CD4-positive, alpha-beta T cell treated with Interleukin-12 subunit alpha and Interleukin-12 subunit beta, for 1 hour (primary cell): Measurements from ENCODE around the gene UGT1A7.

Experiments used
- DNase-seq: peaks from one replicate; pipeline ENCODE4 v3.0.0-alpha.2; 2020

UGT1A7 gene

DNA sequence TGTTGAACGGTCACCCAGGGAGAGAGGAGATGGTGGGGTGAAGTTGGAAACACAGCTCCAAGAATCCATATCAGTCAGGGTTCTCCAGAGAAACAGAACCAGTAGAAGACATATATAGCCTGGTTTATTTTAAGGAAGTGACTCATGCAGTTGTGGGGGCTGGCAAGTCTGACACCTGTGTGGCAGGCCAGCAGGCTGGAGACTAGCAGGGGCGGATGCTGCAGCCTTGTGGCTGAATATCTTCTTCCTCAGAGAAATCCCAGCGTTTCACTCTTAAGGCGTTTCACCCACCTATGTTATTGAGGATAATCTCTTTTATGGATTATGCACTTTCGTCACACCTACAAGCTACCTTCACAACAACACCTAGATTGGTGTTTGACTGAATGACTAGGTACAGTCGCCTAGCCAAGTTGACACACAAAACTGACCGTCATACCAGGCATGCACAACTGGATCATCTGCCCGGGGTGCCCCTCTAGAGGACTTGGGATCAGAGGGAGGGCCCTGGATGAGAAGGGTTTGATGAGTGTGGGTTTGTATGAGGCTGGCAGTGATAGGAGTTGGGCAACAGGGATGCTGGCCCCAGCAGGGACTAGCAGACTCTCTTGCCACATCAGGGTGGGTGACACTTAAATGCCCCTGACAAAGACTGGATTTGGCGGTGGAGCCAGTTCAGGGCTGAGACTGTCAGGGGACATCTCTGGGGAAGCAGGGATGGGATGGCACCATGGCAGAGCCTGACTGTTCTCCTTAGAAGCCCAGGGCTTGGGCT is 119.8 kb downstream of the UGT1A7 start:
- DNase-seq: no peak

DNA sequence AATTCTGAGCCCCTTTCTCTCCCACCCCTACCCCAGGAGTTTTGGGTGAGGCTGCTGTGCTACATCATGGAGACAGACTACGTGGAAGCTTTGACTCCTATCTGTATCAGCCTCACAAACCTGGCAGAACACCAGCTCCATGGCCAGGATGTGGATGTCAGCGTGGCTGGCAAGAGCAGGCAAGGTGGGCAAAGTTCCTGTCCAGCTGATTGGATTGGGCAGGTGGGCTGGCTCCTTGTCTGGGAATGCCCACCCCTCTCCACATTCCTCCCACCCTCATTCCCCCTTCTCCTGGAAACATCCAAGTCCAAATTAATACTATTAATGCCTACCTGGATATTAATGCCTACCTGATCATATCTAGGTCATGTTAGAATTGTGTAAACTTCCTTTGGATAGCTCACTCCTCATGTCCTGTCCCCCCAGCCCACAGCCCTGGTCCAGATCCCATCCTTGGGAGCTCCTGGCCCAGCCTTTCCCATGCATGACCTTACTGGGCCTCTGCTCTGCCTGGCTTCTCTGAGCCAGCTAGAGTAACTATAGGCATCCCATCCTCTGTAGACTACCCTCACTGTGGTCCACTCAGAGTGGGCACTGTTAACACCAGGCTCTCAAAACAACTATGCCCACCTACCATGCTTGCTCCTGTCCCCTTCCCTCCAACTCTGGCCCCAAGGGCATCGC is 120.6 kb downstream of the UGT1A7 start:
- no peak for DNase-seq

DNA sequence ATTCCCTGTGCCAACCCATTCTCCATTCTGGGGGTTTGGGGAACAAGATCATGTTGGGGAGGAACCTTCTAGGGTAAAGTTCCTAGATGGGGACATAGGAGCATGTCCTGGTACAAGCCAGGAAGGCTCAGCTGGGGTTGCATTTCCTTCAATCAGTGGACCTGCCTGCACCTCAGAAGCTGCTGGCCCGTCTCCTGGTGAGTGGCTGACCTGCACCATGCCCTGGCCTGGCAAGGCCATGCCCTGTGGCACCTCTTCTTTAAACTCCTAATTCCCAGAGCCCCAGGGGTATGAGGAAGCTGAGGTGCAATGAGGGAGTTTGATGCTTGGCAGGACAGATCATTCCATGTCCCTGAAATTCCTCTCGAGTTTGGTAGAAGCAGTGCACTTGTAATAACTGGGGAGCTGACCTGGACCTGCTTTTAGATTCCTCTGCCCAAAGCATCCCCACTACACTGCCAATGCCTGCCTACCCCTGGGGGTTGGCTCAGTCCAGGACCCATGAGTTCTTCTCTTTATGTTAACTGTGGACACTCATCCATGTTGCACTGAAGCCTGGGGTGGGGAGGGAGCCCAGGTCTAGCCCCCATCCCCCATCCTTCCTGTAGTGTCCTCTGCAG is 121.7 kb downstream of the UGT1A7 start:
- no peak for DNase-seq

DNA sequence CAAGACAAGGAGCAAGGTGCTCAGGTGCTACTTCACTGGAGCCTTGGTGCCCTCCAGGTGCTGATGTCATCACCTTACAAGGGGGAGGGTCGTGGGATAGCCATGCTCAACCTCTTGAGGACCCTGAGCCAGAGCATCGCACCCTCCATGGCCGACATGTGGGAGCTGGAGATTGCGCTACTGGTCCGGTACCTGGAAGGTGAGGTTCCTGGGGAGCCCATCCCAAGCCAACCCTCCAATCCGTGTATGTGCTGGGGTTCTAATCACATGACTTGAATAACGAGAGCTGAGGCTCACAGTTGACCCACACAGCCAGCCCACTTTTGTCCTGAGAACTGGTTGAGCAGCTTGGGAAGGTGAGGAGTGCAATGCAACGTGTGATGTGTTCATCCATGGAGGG is 122.3 kb downstream of the UGT1A7 start:
- no peak for DNase-seq

DNA sequence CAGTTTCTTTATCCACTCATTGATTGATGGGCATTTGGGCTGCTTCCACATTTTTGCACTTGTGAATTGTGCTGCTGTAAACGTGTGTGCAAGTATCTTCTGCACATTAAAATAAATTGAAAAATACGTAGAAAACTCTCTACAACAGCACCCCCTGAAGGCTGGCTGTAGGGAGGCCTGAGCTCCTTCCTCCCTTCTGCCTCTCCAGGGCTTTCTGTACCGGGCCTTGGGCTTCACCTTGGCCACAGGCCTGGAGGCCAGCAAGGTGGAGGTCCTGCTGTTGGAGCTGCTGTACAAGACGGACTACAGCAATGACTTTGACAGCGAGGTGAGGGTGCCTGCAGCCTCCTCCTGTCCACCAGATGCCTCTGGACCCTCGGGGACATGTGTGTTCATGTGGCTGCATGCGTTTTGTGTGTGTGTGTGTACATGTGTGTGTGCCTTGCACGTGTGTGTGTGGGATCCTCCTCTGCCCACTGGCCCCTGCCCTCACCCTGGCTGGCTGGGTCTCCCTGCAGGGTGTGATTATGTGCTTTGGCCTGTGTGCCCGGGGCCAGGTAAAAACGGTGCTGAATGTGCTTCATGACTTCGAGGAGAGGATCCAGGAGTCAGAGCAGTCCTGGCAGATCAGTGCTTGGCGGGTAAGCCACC is 125.6 kb downstream of the UGT1A7 start:
- no peak for DNase-seq

DNA sequence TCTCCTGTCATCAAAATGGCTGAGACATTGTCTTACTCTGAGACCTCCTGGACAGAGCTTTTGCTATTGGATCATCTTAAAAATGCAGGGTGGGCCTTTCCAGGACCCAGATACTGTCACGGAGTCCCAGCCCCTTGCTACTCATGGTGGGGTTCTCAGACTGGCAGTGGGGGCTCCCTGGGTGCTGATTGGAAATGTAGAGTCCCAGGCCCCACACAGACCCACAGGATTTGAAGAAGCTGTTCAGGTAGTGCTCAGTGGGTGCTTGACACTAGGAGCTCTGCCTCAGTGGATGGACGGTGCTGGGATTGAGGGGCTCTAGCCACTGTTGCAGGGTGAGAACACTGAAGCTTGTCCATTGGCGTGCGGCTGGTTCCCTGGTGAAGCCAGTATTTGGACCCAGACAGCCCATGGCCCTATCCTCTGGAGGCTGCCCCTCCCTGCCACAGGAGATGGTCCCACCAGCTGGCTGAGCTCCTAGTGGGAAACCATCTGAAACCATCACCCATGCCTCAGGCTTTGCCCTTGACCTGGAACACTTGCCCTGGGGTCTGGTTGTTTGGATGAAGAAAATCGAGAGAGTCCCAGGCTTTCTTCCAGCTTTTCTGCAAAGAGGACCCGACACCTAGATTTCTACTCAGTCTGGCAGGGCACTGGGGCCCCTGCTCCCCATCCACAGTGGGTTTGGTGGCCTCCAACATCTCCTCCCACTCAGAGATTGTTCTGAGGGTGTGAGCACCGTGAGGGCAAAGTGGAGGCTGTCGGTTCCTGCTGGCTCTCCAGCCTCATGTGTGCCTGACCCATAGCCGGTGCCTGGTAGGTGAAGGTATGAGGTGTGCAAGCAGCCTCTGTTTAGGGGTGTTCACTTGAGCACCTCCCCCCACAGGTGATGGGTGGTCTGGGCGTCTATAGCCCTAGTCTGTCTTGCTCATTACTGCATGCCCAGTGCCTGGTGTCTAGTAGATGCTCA is 126.5 kb downstream of the UGT1A7 start:
- no peak for DNase-seq

DNA sequence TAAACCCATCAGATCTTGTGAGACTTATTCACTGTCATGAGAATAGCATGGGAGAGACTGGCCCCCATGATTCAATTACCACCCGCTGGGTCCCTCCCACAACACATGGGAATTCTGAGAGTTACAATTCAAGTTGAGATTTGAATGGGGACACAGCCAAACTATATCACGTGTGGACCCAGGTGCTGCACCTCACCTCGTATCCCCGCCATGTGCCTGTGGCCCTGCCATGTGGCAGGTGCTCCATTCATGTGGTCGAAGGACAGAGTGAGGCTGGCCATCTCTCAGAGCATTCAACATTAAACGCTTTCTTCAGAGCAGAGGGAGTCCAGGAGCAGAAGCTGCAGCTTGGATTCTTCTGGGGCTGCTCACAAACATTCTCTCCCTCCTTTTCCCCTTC is 128.7 kb downstream of the UGT1A7 start:
- DNase-seq: no peak

DNA sequence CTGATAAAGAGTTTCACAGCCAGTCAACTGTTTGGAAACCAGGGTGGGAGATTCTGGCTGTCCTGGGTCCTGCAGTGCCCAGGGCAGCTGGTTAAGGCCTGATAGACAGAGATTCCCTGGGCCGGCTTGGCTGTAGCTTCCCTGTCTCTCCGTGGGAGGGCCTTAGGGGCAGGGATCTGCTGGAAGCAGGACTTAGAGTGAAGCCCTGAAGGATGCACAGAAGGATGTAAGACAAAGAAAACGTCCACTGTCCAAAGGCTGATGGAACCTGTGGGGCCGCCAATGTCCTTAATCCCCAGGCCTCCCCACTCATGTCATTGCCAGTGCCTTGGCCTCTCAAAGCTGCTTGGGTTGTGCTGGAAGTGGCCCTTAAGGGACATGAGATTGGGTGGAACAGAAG is 129.4 kb downstream of the UGT1A7 start:
- DNase-seq: no peak

DNA sequence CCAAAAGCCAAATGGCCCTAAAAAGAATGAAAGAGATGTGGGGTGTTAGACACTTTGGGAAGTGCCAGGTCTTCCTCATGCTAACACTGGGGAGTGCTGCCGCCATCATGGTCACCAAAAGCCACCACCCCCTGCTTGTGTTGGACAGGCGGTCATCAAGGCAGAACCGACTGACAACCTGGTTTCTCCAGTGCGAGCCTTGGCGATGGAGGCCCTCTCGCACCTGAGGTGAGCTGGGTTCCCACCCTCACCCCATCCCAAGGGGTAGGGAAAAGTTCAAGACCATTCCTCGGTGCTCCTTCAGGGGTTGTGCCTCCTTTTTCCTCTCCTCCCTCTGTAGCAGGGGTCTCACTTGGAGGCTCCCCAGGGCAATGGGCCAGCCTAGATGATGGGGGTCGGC is 130.0 kb downstream of the UGT1A7 start:
- no peak for DNase-seq

DNA sequence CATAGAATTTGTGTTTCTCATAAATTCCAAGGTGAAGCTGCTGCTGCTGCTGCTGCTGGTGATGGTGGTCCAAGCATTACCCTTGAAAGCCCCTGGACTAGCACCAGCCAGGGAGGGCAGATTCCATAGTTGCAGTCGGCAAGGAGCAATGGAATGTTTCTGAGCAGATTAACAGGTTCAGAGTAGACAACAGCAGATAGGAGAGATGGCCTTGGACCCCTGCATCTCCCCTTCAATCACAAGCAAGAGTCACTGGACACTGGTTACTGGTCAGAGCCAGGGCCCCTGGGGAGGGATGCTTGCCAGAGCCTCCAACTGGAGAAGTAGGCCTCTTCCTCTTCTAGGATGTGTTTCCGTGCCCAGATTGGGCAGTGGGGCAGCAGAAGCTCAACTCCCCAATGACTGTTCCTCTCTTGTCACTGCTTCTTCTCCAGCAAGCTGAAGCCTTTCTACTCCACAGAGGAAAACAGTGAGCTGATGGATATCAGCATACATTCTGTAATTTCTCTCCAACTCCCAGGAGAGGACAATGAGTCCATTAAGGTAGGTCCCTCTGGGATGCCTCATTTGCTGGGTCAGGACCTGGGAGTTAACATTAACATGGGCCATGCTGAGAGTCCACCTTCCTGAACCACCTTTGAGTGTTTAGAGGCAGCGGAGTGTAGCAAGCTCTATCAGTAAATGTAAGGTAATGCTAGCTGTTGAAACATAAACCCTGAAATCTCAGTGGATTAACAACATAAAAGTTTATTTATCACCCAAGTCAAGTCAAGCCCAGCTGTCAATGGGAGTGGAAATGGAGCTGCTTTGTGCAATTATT is 131.7 kb downstream of the UGT1A7 start:
- DNase-seq: no peak

DNA sequence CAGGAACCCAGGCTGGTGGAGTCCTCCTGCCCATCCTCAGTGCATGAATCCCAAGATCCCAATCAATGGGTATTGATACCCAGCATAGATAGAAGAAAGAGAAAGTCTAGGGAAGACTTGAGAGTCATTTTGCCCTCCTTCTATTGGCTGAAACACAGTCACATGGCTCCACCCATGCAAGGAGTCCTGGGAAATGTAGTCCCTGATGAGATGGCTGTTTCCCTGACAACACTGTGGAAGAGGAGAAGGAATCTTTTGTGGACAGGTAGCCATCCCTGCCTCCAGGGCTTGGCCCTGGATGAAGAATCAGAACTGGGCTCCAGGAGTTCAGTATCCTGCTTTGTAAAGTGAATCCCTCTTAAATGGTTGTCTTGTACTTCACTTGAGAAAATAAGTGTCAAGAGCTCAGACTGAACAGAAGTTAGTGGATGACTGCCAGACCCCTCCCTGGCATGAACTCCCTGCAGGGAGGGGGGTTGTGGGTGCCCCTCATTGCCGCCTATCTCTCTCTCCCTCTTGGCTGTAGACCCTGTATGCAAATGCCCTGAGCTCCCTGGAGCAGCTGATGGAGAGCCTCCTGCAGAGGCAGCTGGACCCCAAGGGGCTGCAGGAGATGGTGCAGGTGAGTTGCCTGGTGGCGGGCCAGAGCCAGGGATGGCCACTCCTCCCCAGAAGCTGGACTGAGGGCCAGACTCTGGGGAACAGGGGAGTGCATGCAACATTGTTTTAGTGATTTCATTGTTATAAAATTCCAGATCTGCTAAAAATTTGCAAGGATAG is 132.5 kb downstream of the UGT1A7 start:
- DNase-seq: no peak

DNA sequence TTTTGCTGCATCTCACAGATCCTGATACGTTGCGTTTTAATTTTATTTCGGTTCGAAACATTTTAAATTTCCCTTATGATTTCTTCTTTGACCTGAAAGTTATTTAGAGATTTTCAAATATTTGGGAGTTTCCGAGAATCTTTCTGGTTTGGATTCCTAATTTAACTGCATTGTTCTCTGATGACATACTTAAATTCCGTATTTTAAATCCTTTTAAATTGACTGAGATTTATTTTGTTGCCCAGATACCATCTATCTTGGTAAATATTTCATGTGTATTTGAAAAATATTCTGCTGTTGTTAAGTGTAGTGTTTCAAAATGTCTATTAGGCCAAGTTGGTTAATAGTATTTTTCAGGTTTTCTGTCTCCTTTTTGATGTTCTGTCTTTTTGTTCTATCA is 134.2 kb downstream of the UGT1A7 start:
- no peak for DNase-seq

DNA sequence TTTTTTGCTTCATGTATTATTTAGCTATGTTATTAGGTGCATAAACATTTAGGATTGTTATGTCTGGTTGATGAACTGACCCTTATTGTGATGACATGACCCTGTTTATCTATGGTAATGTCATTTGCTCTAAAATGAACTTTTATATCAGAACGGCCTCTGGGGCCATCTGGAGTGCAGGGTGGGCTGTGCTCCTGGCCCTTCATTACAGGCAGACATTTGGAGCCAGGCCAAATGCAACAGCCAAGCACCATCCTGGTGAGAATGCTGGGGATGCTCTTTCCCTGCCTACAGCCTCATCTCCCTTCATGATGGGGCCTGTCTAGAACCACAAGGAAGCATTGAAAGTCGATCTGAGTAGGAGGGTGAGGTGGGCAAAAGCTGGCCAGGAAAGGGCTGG is 134.6 kb downstream of the UGT1A7 start:
- no peak for DNase-seq

DNA sequence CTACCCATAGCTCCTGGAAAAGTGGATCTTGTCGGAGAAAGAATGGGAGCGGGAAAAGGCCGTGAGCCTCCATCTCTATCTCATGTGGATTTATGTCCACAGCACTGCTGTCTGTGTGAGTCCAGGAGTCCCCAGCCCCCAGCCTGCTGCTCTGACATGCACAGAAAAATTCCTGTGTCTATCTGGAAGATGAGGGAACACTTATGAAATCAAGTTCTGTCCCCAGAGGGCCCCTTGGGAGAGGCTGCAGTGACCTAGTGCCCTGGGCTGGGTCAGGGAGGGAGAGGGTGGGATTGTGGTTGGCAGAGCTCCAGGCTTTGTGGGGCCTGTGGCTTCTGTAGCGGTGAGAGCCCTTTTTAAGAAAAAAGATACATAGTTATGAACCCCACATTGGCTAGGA is 135.1 kb downstream of the UGT1A7 start:
- DNase-seq: no peak

DNA sequence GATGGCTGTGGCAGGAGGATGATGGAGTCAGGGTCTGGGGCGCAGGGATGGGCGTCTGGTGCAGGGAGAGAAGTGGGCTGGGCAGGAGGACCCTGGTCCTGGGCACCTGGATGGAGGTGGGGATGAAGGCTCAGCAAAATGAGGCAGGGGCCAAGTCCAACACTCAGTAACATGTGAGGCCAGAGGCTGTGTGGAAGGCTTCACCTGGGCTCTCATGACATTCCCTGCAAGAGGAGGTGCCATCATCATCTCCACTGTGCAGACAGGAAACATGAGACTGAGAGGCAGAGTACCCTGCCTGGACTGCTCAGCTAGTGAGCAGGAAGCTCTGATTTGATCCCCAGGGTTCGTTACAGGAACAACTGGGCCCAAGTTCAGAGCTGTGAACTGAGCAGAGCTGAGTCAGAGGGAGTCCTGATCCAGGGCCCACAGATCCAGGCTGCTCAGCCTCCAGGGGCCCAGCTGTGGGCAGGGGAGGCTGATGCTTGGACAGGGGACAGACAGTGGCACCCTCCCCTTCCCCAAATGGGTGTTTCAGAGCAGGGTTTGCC is 135.7 kb downstream of the UGT1A7 start:
- no peak for DNase-seq

DNA sequence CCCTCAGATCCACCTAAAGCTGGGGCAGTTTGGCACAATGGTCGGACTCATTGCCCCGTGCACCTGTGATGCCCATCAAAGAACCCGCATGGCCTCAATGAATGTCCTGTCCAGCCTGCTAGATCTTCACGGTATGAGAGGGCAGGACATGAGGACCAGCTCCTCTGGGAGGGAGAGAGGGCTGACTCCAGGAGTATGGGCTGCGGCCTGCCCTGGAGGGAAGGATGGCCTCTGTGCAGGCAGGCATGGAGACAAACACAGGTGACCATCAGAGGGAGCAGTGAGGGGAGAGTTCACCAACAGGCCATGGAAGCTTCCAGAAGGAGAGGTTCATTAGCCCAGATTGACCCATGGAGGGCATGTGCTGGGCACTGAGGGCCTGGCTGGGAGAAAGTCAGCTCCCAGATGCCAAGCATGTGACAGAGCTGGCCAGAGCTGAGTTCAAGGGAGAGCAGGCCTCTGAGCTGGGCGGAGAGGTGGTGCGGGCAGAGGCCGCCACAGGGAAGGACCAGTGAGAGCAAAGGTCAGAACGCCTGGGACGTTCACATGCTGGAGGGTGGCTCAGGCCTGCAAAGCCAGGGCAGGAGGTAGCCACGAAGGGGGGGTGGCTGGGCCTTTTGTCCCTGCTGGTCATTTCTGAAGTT is 136.4 kb downstream of the UGT1A7 start:
- DNase-seq: no peak

DNA sequence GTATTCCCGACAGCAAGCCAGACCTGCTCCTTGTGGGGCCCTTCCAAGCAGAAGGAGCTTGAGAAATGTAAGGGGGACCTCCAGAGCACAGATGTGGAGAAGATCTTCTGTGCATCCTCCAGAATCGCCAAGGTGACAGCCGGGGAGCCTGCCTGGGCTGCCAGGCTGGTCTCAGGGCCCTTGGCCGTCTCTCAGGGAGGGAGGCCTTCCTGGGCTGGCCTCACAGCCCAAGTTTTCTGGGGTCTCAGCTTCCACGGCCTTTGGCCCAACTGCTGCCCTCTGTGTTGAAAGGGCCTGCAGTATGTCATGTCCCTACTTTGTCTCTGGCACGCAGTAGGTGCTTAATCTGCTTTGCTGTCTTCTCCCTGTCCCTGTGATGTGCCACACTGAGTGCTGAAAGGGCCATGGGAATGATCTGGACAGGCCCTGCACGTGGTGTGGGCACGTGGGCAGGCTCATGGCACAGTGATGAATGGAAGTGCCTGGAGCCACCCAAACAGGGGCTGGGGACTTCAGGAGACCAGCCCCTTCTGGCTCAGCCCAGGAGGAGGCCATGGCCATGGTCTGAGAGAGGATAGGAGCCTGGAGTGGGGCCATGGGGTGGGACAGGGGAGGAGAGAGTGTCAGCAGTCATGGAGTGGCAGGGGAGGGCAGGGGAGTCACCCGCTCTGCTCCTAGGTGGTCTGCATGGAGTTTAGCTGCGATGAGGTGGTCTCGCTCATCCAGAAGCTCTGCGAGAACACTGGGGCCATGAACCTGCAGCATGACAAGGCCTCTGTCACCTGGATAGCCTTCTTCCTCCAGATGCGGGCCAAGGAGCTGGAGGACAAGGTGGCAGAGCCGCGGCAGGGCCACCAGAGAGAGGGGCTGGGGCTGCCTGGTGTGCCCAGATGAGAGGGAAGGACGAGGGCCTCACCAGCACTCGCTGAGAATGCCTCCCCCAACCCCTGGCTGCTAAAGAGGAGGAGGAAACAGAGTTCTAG is 137.2 kb downstream of the UGT1A7 start:
- DNase-seq: no peak
